ENCODE results near the gene ADGRD1. TPM values are rescaled to one million over a fixed set of nuclear protein-coding genes. Genes with fewer than 3 reads are reported as not detected.

The ADGRD1 gene
- total RNA-seq, 1 experiment from 2014 or later = 0.77 TPM

GRCh38 chr12:131104463-131105350 is 151.0 kb downstream of the ADGRD1 start (continued):
- 0 out of 2 replicates have a peak, but pooled peaks have one; percentile 18 for TF ChIP-seq FOXP4 (CRISPR knock-in tag; IDR thresholded peaks at IDR 0.05)

- Mint-ChIP-seq H3K36me3 (no peaks in the 10 kb centered on the region), H3K27me3 (ENCODE audit: low read depth) (no peaks in the 10 kb centered on the region; the same call in 1 of the 2 replicates), H3K4me1 (no peaks in the 10 kb centered on the region), H3K4me3 (no peak overlapping the region), H3K9me3 (no peaks in the 10 kb centered on the region), H3K27ac (no peak overlapping the region)
- CTCF ChIA-PET = interaction anchor here (0.8 to 5.6 kb wide), 26 partner anchors 10 to 725 kb away, joined by 3 to 98 read pairs (median 4); partner anchors contain the start of gene ADGRD1
- DNase-seq (ENCODE audit: low spot score) (no peak), ATAC-seq (no peak)
- POLR2A ChIA-PET = no interaction called here
- TF ChIP-seq AFF4 (CRISPR knock-in tag; IDR thresholded peaks at IDR 0.05; ENCODE audit: borderline replicate concordance) (no peak), GRHL2 (CRISPR knock-in tag; IDR thresholded peaks at IDR 0.05; ENCODE audit: insufficient replicate concordance, severe bottlenecking) (no peak)
These were observed 151.6 kb downstream of the ADGRD1 start for GRCh38 chr12:131105351-131105735.

- no peaks in the 10 kb centered on the region for H3K9me3 Mint-ChIP-seq
- ChIA-PET CTCF (interaction anchor here (0.9 to 5.6 kb wide), 12 partner anchors 11 to 725 kb away, joined by 3 to 98 read pairs (median 9); no protein-coding TSS in a partner anchor), POLR2A (no interaction called here)
- H3K4me1 Mint-ChIP-seq = no peaks in the 10 kb centered on the region
- no peaks in the 10 kb centered on the region for H3K36me3 Mint-ChIP-seq
- H3K27ac Mint-ChIP-seq = no peak overlapping the region
- no peak for TF ChIP-seq ZNF671 (CRISPR knock-in tag; IDR thresholded peaks at IDR 0.05)
- TF ChIP-seq FOXP1 (CRISPR knock-in tag; IDR thresholded peaks at IDR 0.05; ENCODE audit: borderline replicate concordance) = no peak
- TF ChIP-seq KAT7 (CRISPR knock-in tag; IDR thresholded peaks at IDR 0.05; ENCODE audit: borderline replicate concordance) = no peak
- no peak for TF ChIP-seq GTF2I (CRISPR knock-in tag; conservative IDR thresholded peaks at IDR 0.05)
- TF ChIP-seq GABPB1 (CRISPR knock-in tag; IDR thresholded peaks at IDR 0.05) = no peak
- TF ChIP-seq ATF2 (CRISPR knock-in tag; IDR thresholded peaks at IDR 0.05; ENCODE audit: borderline replicate concordance, low read depth) = no peak
- no peak for TF ChIP-seq ATF1 (CRISPR knock-in tag; IDR thresholded peaks at IDR 0.05)
- TF ChIP-seq TEAD4 (CRISPR knock-in tag; IDR thresholded peaks at IDR 0.05) = no peak
- TF ChIP-seq TEAD1 (CRISPR knock-in tag; IDR thresholded peaks at IDR 0.05) = no peak
- TF ChIP-seq GRHL2 (CRISPR knock-in tag; IDR thresholded peaks at IDR 0.05; ENCODE audit: insufficient replicate concordance, severe bottlenecking) = no peak
- TF ChIP-seq ESRRA (CRISPR knock-in tag; IDR thresholded peaks at IDR 0.05; ENCODE audit: borderline replicate concordance) = no peak
- TF ChIP-seq ZBTB21 (CRISPR knock-in tag; IDR thresholded peaks at IDR 0.05; ENCODE audit: borderline replicate concordance) = no peak
- no peak for TF ChIP-seq CTCF (IDR thresholded peaks at IDR 0.05)
- TF ChIP-seq FOXK1 (CRISPR knock-in tag; IDR thresholded peaks at IDR 0.05) = no peak
- no peak for TF ChIP-seq ZNF512 (CRISPR knock-in tag; IDR thresholded peaks at IDR 0.05; ENCODE audit: borderline replicate concordance)
- TF ChIP-seq ZNF121 (CRISPR knock-in tag; IDR thresholded peaks at IDR 0.05) = no peak
- TF ChIP-seq SP1 (CRISPR knock-in tag; conservative IDR thresholded peaks at IDR 0.05) = no peak
- TF ChIP-seq NFATC4 (CRISPR knock-in tag; IDR thresholded peaks at IDR 0.05) = no peak
- no peak for ATAC-seq
- H3K27me3 Mint-ChIP-seq (ENCODE audit: low read depth) = no peaks in the 10 kb centered on the region; the same call in 1 of the 2 replicates
- DNase-seq (ENCODE audit: low spot score) = peak; percentile 4
- no peak overlapping the region for H3K4me3 Mint-ChIP-seq
These were observed 152.1 kb downstream of the ADGRD1 start for GRCh38 chr12:131105736-131106348.

Measured in WTC11 (cell line).